ENCODE results near the gene PNPLA8. TPM values are rescaled to one million over a fixed set of nuclear protein-coding genes. Genes with fewer than 3 reads are reported as not detected.

The PNPLA8 gene
- polyA plus RNA-seq, 3 donors, result 10.2 to 80.0 (median 55.5) TPM

DNA sequence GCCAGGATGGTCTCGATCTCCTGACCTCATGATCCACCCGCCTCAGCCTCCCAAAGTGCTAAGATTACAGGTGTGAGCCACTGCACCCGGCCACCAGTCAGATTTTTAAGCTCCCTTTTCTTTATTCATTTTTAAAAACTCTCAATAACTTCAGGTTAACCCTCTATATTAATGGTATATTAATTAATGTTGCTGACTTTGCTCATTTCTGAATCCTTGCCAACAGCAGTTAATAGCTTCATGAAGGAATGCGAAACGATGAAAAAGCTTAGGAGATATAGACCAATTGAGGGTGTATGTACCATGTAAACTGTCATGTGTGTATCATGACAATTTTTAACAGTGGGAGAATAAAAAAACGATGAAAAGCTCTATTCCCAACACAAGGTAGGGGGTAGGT is 27.5 kb downstream of the PNPLA8 start:
- no peak overlapping the region for H3K4me3 ChIP-seq (replicated peaks in 1 of 3; ENCODE audit: low read depth in 2 of 3, low read length in 3 of 3)
- no CpG with 5 or more reads among the region's 6 CpGs for WGBS (ENCODE audit: insufficient coverage)
- Mint-ChIP-seq H3K27me3 (ENCODE audit: low read depth in 3 of 3) (no peaks in the 10 kb centered on the region), H3K36me3 (peaks cover 46 to 76% of the 10 kb centered on the region in 2 donors), H3K9me3 (no peaks in the 10 kb centered on the region), H3K27ac (no peak overlapping the region), H3K4me3 (no peak overlapping the region), H3K4me1 (peaks cover 7% of the 10 kb centered on the region)
- H4K20me1 ChIP-seq (ENCODE audit: insufficient read depth, low read length), result peaks cover 5% of the 10 kb centered on the region
- no peaks in the 10 kb centered on the region for H3K9me3 ChIP-seq (replicated peaks in 1 of 2; ENCODE audit: control insufficient read depth in 1 of 2, insufficient read depth in 1 of 2, low read length in 2 of 2)
- no peak overlapping the region for H3K9ac ChIP-seq (ENCODE audit: insufficient read depth, low read length, poor library complexity, severe bottlenecking)
- H3K27me3 ChIP-seq (ENCODE audit: control insufficient read depth in 2 of 2, insufficient read depth in 2 of 2, low read length in 2 of 2), result no peaks in the 10 kb centered on the region
- H3K4me1 ChIP-seq (ENCODE audit: control insufficient read depth in 1 of 2, insufficient read depth in 2 of 2, low read length in 2 of 2), result peaks cover 5 to 7% of the 10 kb centered on the region in 2 donors
- H3K36me3 ChIP-seq (replicated peaks in 1 of 2; ENCODE audit: control insufficient read depth in 1 of 2, insufficient read depth in 2 of 2, low read length in 2 of 2), result peaks cover 57 to 75% of the 10 kb centered on the region in 2 donors
- TF ChIP-seq, protein P1, sequence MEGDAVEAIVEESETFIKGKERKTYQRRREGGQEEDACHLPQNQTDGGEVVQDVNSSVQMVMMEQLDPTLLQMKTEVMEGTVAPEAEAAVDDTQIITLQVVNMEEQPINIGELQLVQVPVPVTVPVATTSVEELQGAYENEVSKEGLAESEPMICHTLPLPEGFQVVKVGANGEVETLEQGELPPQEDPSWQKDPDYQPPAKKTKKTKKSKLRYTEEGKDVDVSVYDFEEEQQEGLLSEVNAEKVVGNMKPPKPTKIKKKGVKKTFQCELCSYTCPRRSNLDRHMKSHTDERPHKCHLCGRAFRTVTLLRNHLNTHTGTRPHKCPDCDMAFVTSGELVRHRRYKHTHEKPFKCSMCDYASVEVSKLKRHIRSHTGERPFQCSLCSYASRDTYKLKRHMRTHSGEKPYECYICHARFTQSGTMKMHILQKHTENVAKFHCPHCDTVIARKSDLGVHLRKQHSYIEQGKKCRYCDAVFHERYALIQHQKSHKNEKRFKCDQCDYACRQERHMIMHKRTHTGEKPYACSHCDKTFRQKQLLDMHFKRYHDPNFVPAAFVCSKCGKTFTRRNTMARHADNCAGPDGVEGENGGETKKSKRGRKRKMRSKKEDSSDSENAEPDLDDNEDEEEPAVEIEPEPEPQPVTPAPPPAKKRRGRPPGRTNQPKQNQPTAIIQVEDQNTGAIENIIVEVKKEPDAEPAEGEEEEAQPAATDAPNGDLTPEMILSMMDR (IDR thresholded peaks at IDR 0.05), result no peak
- no peak for DNase-seq
- no peaks in the 10 kb centered on the region for H3K79me2 ChIP-seq (ENCODE audit: insufficient read depth, low read length)
- no peak overlapping the region for H3K27ac ChIP-seq (ENCODE audit: low read depth in 1 of 2, low read length in 2 of 2)
- H3K4me2 ChIP-seq (replicated peaks; ENCODE audit: extremely low read depth, low read length, poor library complexity, severe bottlenecking), result no peak overlapping the region
- intact Hi-C loops (cut with micrococcal nuclease), result loop anchor here in 1 of 2 donors (5.0 kb wide), 1 partner anchor 316 kb away; no protein-coding TSS in a partner anchor
- H2AFZ ChIP-seq (ENCODE audit: insufficient read depth, low read depth, low read length, poor library complexity, severe bottlenecking), result no peak overlapping the region

DNA sequence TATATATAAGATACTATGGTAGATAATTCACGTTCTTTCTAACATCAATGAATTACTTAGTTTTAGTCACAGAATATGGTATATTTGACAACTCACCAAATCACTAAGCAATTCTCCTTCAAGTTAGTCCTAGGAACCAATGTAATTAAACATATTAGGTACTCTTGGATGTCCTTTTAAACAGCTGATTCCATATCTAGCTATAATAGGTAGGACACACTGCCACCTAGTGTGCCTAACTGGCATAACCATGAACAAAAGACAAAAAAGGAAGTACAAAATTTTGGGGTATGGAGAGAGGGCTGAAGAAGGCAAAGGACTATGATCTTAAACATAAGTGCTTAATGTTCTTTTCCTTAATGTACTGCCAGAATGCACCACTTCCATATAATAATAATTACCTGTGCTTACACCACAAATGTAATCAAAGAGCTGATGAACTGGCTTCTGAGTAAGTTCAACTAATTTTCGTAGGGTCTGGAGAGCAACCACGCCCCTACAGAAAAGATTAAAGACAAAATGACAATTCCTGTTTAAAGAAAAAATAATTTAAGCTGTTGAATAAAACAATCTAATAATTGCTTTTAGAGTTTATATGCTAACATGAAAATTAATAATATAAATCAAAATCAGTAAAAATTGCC is 28.7 kb downstream of the PNPLA8 start:
- Histone ChIP-seq H3K4me2 (replicated peaks; ENCODE audit: extremely low read depth, low read length, poor library complexity, severe bottlenecking) (no peak overlapping the region), H4K20me1 (ENCODE audit: insufficient read depth, low read length) (peaks cover 5% of the 10 kb centered on the region), H3K27me3 (ENCODE audit: control insufficient read depth in 2 of 2, insufficient read depth in 2 of 2, low read length in 2 of 2) (no peaks in the 10 kb centered on the region), H3K9ac (ENCODE audit: insufficient read depth, low read length, poor library complexity, severe bottlenecking) (no peak overlapping the region), H3K4me1 (ENCODE audit: control insufficient read depth in 1 of 2, insufficient read depth in 2 of 2, low read length in 2 of 2) (no peaks in the 10 kb centered on the region), H3K4me3 (replicated peaks in 1 of 3; ENCODE audit: low read depth in 2 of 3, low read length in 3 of 3) (no peak overlapping the region), H3K36me3 (replicated peaks in 1 of 2; ENCODE audit: control insufficient read depth in 1 of 2, insufficient read depth in 2 of 2, low read length in 2 of 2) (peaks cover 59 to 78% of the 10 kb centered on the region in 2 donors), H3K79me2 (ENCODE audit: insufficient read depth, low read length) (no peaks in the 10 kb centered on the region), H2AFZ (ENCODE audit: insufficient read depth, low read depth, low read length, poor library complexity, severe bottlenecking) (no peak overlapping the region), H3K27ac (ENCODE audit: low read depth in 1 of 2, low read length in 2 of 2) (no peak overlapping the region), H3K9me3 (replicated peaks in 1 of 2; ENCODE audit: control insufficient read depth in 1 of 2, insufficient read depth in 1 of 2, low read length in 2 of 2) (no peaks in the 10 kb centered on the region)
- no peak overlapping the region for H3K4me3 Mint-ChIP-seq
- WGBS (ENCODE audit: insufficient coverage), result no CpG with 5 or more reads among the region's 3 CpGs
- no peaks in the 10 kb centered on the region for H3K4me1 Mint-ChIP-seq
- H3K27me3 Mint-ChIP-seq (ENCODE audit: low read depth in 3 of 3), result no peaks in the 10 kb centered on the region
- peak; percentile 40 to 57 (median 54) for DNase-seq
- no peaks in the 10 kb centered on the region for H3K9me3 Mint-ChIP-seq
- TF ChIP-seq, protein P1 (IDR thresholded peaks at IDR 0.05), result peak; percentile 95
- peaks cover 50 to 80% of the 10 kb centered on the region in 2 donors for H3K36me3 Mint-ChIP-seq
- intact Hi-C loops (cut with micrococcal nuclease), result loop anchor here in 1 of 2 donors (5.0 kb wide), 1 partner anchor 315 kb away; no protein-coding TSS in a partner anchor
- H3K27ac Mint-ChIP-seq, result no peak overlapping the region
